GM18873 (cell line): ENCODE measurements around the gene CHRND.

Experiments
- ATAC-seq: cut with Tn5 transposase; IDR thresholded peaks from one replicate; pipeline ENCODE4 v1.9.1; 2021; ENCODE audit warnings: mild to moderate bottlenecking, moderate library complexity, moderate number of reproducible peaks; ENCODE audit not compliant: unreplicated experiment, low FRiP score

CHRND gene

GRCh38 chr2:232541195-232541960 is 15.4 kb downstream of the CHRND start:
- ATAC-seq: no peak

GRCh38 chr2:232541961-232542714 is 16.2 kb downstream of the CHRND start:
- ATAC-seq: no peak

- no peak for ATAC-seq
Measured at GRCh38 chr2:232542715-232543467, 16.9 kb downstream of the CHRND start.

- no peak for ATAC-seq
Measured at GRCh38 chr2:232543491-232543890, 17.5 kb downstream of the CHRND start.

GRCh38 chr2:232543928-232544631 is 18.1 kb downstream of the CHRND start:
- no peak for ATAC-seq

- ATAC-seq: no peak
Measured at GRCh38 chr2:232544674-232545073, 18.7 kb downstream of the CHRND start.

GRCh38 chr2:232545511-232546375 is 19.8 kb downstream of the CHRND start:
- no peak for ATAC-seq

- ATAC-seq: no peak
Measured at GRCh38 chr2:232547991-232548390, 22.0 kb downstream of the CHRND start.

GRCh38 chr2:232549655-232550353 is 23.8 kb downstream of the CHRND start:
- ATAC-seq: no peak

- ATAC-seq: peak; percentile 84
Measured at GRCh38 chr2:232550354-232551249, 24.6 kb downstream of the CHRND start, which contains the start of the genes EIF4E2 and TIGD1. Gene EIF4E2, plus strand, starts transcription at chr2:232550689. Its CDS starts 36 bp downstream, at chr2:232550725. Gene TIGD1, minus strand, starts transcription at chr2:232550557. Its CDS starts 675 bp downstream, at chr2:232549882.

- no peak for ATAC-seq
Measured at GRCh38 chr2:232551250-232551638, 25.3 kb downstream of the CHRND start.

GRCh38 chr2:232551776-232552175 is 25.8 kb downstream of the CHRND start:
- no peak for ATAC-seq

- no peak for ATAC-seq
Measured at GRCh38 chr2:232556426-232556825, 30.5 kb downstream of the CHRND start.

GRCh38 chr2:232562515-232563151 is 36.7 kb downstream of the CHRND start:
- ATAC-seq: no peak

GRCh38 chr2:232563580-232563979 is 37.6 kb downstream of the CHRND start:
- no peak for ATAC-seq

GRCh38 chr2:232567721-232568120 is 41.8 kb downstream of the CHRND start:
- ATAC-seq: no peak

GRCh38 chr2:232568161-232568560 is 42.2 kb downstream of the CHRND start:
- ATAC-seq: no peak
